Activated CD4-positive, alpha-beta T cell treated with anti-CD3 and anti-CD28 coated beads, Interleukin-2, Interleukin-4, amounts not matched to agents 100 ng/mL and 50 ng/mL, durations not matched to agents 16 hours and 8 hours (primary cell): ENCODE data around the gene LYPD3.
A peak's percentile ranks its signal among the peaks of the same experiment; 100 is the strongest.

Experiments used
- DNase-seq: peaks from one replicate; pipeline ENCODE4 v3.0.0-alpha.2; 2020; ENCODE audit warnings: low spot score

LYPD3 gene

GRCh38 chr19:43485951-43486350, 20.5 kb upstream of the LYPD3 start:
- no peak for DNase-seq

GRCh38 chr19:43483281-43483680, 17.9 kb upstream of the LYPD3 start:
- no peak for DNase-seq

- DNase-seq: no peak
These were observed 16.8 kb upstream of the LYPD3 start for GRCh38 chr19:43482193-43482592.

DNA sequence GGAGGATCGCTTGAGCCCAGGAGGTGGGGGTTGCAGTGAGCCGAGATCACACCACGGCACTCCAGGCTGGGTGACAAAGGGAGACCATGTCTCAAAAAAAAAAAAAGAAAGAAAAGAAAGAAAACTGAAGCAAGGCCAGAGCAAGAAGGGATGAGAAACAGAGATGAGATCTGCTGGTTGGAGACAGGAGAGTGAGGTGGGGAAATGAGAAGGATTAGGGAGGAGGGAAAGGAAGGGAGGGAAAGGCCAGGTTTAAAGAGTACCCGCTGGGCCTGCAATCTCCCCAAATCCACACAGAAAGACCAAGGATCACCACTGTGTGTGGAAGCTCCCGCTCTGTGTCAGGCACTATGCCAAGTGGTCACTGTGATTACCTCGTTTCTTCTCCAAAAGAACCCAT, 16.3 kb upstream of the LYPD3 start:
- DNase-seq: no peak

GRCh38 chr19:43480574-43480973, 15.2 kb upstream of the LYPD3 start:
- DNase-seq: no peak

DNA sequence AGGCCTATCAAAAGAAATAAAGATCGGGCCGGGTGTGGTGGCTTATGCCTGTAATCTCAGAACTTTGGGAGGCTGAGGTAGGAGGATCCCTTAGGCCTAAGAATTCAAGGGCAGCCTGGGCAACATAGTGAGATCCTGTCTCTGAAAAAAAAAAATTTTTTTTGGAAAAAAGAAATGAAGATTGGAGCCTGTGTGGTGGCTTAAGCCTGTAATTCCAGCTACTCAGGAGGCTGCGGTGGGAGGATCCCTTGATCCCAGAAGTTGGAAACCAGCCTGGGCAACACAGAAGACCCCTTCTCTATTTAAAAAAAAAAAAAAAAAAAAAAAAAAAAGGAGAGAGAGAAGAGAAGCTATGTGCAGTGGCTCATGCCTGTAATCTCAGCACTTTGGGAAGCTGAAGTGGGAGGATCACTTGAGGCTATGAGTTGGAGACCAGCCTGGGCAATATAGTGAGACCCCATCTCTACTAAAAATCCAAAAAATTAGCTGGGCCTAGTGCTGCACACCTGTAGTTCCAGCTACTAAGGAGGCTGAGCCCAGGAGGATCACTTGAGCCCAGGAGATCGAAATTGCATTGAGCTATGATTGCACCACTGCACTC, 14.7 kb upstream of the LYPD3 start:
- no peak for DNase-seq

- no peak for DNase-seq
These were observed 13.8 kb upstream of the LYPD3 start for GRCh38 chr19:43479226-43479625.

GRCh38 chr19:43478323-43478722, 12.9 kb upstream of the LYPD3 start:
- DNase-seq: no peak

GRCh38 chr19:43476606-43477005, 11.2 kb upstream of the LYPD3 start:
- no peak for DNase-seq

- peak; percentile 88 for DNase-seq
These were observed 9.7 kb upstream of the LYPD3 start for GRCh38 chr19:43474986-43475705.

GRCh38 chr19:43474487-43474886, 9.1 kb upstream of the LYPD3 start:
- no peak for DNase-seq

- DNase-seq: no peak
These were observed 5.7 kb upstream of the LYPD3 start for GRCh38 chr19:43471091-43471490.

DNA sequence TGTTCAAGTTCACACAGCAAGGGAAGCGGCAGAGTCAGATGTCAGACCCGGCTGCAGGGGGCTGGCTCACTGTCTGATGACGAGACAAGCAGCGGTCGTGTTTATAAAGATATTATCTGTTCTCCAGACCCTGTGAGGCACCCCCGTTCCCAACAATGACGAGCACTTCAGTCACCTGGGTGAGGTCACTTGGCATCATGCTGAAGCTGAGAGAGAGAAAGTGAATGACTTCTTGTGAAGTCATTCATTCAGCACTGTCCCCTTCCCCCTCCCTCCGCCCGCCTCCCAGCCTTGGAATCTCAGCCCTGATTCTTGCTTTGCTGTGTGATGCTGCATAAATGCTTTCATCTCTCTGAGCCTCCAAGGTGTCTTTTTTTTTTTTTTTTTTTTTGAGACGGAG, 4.9 kb upstream of the LYPD3 start:
- DNase-seq: no peak

DNA sequence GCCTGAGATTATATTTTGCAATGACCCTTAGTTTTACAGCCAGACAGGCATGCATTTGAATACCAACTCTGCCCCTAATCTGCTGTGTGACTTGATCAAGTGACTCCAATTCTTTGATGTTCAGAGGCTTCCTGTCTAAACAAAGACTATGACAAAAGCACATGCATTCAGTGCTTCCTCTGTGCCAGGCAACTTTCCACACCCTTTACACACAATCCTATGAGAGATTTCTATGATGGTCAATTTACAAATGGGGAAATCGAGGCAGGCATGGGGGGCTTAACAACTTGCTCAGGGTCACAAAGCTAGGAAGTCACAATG, 3.7 kb upstream of the LYPD3 start:
- DNase-seq: no peak

DNA sequence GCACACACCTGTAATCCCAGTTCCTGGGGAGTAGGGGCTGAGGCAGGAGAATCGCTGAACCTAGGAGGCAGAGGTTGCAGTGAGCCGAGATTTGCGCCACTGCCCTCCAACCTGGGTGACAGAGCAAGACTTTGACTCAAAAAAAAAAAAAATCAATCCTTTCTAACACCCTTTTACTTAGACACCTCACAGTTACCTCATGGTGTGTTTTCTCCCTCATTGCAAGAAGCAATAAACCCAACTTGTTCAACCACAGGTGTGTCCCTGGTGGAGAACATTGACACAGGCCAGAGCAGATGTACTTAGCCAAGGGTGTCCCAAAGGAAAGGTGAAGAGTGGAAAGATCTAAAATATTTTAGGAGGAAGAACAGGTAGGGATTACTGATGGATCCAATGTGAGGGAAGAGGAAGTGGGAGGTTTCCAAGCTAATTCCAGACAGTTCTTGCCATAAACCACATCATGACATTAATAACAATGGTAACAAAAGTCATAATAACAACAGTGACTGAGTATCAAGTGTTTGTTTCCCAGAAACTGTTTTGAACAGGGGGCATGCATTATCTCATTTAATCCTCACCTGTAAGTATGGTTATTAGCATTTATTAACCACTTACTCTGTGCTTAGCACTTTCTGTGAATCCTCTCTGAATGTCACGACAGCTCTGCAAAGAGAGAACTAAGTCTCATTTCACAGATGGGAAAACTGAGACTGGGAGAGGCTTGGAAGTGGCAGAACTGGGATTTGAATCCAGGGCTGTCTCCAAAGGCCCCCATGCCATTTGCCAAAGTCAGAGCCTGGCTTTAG, 3.1 kb upstream of the LYPD3 start:
- no peak for DNase-seq

GRCh38 chr19:43467730-43468129, 2.3 kb upstream of the LYPD3 start:
- no peak for DNase-seq

DNA sequence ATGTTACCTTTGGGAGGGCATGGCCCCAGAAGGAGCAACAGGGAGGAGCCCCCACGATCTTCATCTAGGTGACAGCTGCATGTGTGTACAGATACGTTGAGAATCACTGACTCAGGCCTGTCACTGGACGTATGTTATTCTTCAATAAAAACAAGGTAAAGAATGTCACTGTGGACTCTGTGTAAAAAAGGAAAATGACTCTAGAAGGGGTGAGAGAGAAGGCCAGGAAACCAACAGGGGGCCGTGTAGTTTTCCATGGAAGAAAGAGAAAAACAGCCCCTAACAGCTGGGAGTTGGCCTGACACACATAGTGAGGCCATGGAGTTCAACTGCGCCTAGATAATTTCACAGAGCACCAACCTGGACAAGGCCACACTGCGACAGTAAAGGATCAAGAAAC, 1.9 kb upstream of the LYPD3 start:
- DNase-seq: no peak

- DNase-seq: no peak
These were observed 1.4 kb upstream of the LYPD3 start for GRCh38 chr19:43466793-43467192.

GRCh38 chr19:43464134-43464775, 1.2 kb downstream of the LYPD3 start:
- no peak for DNase-seq

- peak; percentile 98 for DNase-seq
These were observed 1.9 kb downstream of the LYPD3 start for GRCh38 chr19:43463381-43464133.

- DNase-seq: no peak
These were observed 2.5 kb downstream of the LYPD3 start for GRCh38 chr19:43462785-43463380.

GRCh38 chr19:43462383-43462782, 3.0 kb downstream of the LYPD3 start:
- DNase-seq: no peak
